GM19025 (cell line): ENCODE measurements around the gene HTR2B.
"Not testable (repeated sequence)": the region's sequence is repeated elsewhere in the genome, so short reads cannot be mapped to it uniquely, and the experiment has no call there.

Experiments
- ATAC-seq: cut with Tn5 transposase; IDR thresholded peaks from one replicate; pipeline ENCODE4 v1.9.1; 2021; ENCODE audit warnings: mild to moderate bottlenecking, low read depth, moderate library complexity; ENCODE audit not compliant: unreplicated experiment

The HTR2B gene

DNA sequence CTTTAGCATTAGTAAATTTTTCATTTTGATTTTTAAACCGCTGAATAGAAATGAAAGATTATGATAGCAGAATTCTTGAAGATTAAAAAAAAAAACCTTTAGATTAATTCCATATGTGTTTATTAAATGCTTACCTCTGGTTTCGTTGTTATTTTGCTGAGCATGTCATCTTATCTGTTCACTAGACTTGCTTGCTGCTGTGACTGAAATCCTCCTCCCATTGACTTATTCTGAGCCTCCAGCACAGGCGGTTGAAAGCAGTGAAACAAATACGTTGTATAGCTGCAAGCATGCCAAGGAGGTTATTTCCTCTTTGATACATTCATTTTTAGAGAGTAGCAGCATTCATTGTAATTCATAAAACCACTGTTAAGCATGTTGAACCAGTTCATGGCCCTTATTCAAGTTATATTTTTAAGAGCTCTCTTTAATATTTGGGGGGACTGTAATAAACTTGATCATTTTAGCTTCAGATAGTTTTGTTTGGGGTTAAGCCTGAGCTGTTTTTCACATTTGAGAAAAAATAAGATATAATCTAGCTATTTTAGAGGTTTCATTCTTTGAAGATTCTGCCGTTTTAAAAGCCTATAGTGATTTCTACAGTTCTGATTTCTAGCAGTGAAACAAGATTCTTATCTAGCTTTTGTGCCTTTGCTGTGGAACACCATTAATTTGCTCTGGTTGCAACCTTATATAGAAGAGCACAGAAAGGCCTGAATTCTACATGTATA lies at the start of gene HTR2B:
Gene HTR2B (minus strand): TSS at position 205 of the 731 bp plus-strand sequence. CDS start 1,278 bp downstream, outside the sequence.
- ATAC-seq = no peak

DNA sequence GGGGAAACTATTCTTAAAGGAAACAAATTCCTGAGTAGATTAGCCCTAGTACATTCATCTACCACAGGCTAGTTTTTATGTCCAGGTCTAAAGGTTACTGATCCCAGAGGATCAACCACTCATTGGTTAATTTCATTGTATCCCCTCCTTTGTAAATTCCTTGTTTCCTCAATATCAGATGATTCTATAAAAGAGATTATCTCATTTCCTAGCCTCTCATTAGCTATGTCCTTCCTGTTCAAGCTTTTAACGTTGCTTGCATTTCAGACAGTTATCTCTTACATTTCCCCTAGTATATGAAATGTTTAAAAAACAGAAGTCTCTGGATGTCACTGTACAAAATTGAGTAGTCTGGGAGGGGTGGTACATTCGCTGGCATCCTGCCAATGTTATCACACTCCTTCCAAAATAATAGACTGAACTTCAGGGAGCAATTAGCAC lies 49.4 kb upstream of the HTR2B start:
- no peak for ATAC-seq

DNA sequence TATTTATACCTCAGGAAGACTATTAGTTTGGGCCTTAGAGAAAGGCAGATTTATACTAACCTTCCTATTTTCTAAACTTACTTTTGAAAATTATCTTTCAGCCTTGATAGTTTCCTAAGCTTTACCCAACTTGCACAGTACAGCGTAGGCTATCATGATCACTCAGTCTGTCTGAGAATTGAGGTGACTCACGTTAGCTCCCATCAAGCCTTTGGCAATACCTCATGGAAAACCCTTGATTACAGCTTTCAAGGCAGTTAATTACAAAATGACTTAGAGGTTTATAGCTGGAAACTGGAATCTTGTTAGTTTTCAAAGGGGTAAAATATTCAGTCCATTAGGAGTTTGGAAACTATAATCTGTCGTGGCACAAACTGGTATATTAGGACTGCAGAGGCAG lies 47.2 kb upstream of the HTR2B start:
- no peak for ATAC-seq

- ATAC-seq = no peak
These were observed 45.2 kb upstream of the HTR2B start for GRCh38 chr2:231170055-231170454.

DNA sequence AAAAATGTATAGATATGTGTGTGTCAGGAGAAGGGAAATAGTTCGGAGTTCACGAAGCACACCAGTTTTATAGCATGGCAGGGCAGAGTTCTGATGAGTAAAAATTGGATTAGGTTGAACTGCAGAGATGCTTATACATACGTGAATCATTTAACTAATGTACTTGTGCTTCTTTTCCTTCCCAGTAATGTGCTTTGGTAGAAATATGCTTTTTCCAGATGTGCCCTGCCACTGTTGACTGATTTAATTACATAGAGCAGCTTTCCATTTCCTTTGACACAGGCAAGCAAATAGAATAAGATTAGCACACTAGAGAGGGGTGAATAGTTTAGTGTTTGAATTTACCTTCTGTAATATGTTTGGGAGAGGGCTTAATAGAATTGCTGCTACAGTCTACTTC lies 44.6 kb upstream of the HTR2B start:
- ATAC-seq = no peak

GRCh38 chr2:231168460-231169139 lies 43.8 kb upstream of the HTR2B start:
- no peak for ATAC-seq

DNA sequence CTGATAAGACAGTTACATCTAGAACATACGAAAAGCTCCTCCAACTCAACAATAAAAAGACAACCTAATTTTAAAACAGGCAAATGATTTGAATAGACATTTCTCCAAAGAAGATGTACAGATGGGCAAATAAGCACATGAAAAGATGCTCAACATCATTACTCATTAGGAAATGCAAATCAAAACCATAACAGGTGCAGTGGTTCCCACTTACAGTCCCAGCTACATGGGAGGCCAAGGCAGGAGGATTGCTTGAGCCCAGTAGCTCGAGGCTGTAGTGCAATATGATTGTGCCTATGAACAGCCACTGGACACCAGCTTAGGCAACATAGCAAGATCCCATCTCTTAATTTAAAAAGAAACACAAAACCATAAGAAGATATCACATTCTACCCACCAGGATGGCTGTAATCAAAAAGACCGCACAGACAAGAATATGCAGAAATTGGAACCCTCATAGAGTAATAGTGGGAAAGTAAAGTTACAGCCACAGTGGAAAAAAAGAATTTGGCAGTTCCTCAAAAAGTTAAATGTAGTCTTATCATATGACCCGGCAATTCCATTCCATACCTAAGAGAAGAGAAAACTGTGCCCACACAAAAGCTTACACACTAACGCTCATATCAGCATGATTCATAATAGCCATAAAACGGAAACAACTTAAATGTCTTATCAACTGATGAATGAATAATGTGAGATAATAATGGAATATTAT lies 43.1 kb upstream of the HTR2B start:
- ATAC-seq = no peak

DNA sequence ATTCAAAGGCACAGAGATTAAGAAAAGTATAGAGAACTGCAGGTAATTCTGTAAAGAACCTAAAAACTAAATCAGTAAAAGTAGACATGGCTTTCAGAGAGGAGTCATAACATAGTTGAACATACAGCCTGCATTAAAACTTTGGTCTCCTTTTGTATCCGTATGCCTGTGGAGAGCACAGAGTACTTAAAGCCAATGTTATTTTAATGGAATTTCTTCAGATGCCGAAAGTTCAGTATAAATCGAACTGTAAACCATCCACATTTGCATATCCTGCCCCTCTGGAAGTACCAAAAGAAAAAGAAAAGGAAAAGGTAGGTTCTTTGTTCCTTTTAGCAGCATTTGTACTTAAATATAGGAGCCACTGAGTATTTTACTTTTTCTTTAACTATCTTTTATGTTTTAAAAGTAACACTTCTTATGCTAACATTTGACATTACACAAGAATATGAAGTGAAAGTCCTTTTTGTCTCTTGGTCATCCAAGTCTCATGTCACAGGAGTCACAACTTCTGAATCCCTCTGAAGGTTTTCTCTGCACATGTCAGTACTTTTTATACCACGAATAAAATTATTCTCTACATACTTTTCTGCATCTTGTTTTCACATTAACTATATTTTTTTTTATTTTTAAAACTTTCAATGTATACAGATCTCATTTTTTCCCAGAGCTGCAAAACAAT lies 38.7 kb upstream of the HTR2B start:
- ATAC-seq = no peak

GRCh38 chr2:231163011-231163410 lies 38.2 kb upstream of the HTR2B start:
- no peak for ATAC-seq

GRCh38 chr2:231161877-231162329 lies 37.1 kb upstream of the HTR2B start:
- ATAC-seq = no peak

- no peak for ATAC-seq
These were observed 36.5 kb upstream of the HTR2B start for GRCh38 chr2:231161252-231161839.

DNA sequence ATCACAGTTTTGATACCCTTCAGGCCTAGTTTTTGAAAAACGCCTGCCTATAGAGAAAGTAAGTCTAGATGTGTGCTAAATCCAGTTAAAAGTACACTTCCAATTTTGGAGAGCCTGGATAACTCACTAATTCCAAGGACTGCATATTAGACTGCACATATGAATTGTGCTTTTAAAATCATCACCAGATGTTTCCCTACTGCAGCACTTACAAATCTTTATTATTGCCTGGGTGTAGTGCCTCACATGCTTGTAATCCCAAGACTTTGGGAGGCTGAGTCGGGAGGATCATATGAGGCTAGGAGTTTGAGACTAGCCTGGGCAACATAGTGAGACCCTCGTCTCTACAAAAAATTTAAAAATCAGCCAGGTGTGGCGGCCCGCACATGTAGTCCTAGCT lies 35.9 kb upstream of the HTR2B start:
- no peak for ATAC-seq

GRCh38 chr2:231159306-231159705 lies 34.5 kb upstream of the HTR2B start:
- ATAC-seq = no peak

DNA sequence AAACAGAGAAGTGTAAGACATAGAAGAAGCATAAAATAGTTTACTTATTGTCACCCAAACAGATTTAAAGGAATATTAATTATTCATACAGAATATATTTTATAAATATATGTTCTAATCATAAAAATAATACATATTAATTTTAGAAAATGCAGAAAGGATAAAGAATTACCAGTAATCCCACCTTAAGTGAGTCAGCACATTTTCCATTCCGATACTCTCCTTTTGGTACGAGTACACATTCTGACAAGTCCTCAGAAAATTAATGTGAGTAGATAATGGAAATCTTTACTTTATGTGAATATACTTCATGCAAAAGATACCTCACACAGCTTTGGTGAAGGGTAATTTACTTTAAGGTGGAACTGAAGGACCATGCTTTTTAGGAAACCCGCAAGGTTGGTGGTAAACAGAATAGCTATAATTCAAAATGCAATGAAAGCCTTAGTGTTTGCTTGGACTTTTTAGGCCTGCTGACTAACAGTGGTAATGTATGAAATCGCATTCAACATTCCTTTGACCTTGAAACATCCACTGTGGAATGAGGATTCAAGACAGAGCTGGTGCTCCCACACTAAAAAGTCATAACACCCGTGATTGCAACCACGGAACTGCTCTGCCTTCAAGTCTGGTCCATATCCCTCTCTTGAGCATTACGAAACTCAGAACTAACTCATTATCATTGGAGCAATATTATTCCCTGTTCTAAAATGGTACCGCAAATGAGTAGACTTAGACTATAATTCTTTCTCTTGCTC lies 28.1 kb upstream of the HTR2B start:
- ATAC-seq = no peak

- no peak for ATAC-seq
These were observed 21.8 kb upstream of the HTR2B start for GRCh38 chr2:231146665-231147064.

DNA sequence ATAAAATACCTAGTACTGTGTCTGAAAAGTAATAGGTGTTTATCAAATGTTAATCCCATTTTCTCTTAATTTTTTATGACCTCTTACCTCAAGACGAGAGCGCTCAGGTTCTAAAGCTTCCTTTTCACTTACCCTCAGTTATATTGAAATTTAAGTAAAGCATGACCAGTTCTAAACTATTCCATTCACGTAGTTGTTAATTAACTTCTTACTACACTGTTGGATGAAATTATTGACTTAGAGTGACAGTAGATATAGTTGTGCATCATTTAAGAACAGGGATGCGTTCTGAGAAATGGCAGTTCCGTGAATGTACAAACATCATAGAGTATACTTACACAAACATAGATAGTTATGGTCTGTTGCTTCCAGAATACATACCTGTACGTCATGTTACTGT lies 20.1 kb upstream of the HTR2B start:
- ATAC-seq = no peak

DNA sequence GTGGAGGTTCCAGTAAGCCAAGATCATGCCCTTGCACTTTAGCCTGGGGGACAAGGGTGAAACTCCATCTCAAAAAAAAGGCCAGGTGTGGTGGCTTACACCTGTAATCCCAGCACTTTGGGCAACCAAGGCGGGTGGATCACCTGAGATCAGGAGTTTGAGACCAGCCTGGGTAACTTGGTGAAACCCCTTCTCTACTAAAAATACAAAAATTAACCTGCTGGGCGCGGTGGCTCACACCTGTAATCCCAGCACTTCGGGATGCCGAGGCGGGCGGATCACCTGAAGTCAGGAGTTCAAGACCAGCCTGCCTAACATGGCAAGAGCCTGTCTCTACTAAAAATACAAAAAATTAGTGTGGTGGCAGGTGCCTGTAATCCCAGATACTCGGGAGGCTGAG lies 16.0 kb upstream of the HTR2B start:
- ATAC-seq = not testable (repeated sequence)

GRCh38 chr2:231139796-231140195 lies 15.0 kb upstream of the HTR2B start:
- ATAC-seq = no peak

DNA sequence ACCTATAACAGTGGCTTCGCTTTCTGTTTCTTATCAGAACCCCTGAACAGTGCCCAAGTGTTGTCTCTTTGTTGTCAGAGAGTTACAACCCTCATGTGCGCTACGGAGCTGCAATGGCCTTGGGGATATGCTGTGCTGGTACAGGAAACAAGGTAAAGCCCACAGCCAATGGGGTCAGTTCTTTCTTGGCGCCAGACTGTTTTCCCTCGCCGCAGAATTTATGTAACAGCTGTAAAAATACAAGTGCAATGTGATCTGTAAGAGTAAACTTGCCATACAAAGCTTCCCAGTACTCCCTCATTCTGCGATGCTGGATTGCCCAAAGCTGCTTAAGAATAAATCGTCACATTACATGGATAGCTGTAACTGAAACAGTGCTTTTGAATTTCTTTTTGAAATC lies 13.9 kb upstream of the HTR2B start:
- ATAC-seq = no peak
